ENCODE measurements around the gene B4GALT6.

DNA sequence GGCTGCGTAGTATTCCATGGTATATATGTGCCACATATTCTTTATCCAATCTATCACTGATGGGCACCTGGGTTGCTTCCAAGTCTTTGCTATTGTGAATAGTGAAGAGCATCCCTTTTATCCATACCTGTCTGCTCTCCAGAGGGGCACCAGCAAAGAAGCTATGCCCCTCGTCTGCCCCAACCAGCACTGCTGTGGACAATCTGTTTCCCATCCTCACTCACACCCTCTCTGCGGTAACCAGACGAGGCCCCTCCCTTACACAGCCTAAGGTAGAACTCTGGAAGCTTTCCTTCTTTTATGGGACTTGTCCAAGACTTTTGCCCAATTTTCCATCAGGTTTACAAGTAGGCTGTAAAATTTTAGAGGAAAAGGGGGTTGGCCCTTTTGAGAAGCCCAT lies 67.8 kb downstream of the B4GALT6 start:
- TF ChIP-seq, protein P1, sequence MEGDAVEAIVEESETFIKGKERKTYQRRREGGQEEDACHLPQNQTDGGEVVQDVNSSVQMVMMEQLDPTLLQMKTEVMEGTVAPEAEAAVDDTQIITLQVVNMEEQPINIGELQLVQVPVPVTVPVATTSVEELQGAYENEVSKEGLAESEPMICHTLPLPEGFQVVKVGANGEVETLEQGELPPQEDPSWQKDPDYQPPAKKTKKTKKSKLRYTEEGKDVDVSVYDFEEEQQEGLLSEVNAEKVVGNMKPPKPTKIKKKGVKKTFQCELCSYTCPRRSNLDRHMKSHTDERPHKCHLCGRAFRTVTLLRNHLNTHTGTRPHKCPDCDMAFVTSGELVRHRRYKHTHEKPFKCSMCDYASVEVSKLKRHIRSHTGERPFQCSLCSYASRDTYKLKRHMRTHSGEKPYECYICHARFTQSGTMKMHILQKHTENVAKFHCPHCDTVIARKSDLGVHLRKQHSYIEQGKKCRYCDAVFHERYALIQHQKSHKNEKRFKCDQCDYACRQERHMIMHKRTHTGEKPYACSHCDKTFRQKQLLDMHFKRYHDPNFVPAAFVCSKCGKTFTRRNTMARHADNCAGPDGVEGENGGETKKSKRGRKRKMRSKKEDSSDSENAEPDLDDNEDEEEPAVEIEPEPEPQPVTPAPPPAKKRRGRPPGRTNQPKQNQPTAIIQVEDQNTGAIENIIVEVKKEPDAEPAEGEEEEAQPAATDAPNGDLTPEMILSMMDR (IDR thresholded peaks at IDR 0.05) = no peak
- no peak for TF ChIP-seq POLR2A (IDR thresholded peaks at IDR 0.05)
